AG04449 (cell line): ENCODE results near the gene ST14.
"Not testable (repeated sequence)": the region's sequence is repeated elsewhere in the genome, so short reads cannot be mapped to it uniquely, and the experiment has no call there.

Source experiments
- CTCF ChIA-PET: fragments of 350-600 bp; formaldehyde crosslinking; extraction: SDS; loops from one replicate; lab custom pipeline; 2021; ENCODE audit warnings: antibody characterized with exemption; lab: Yijun Ruan, JAX
- POLR2A ChIA-PET: fragments of 400-600, 350-600 bp; formaldehyde crosslinking; extraction: SDS; loops from one replicate; lab custom pipeline; 2020; ENCODE audit warnings: antibody characterized with exemption, inconsistent platforms; lab: Yijun Ruan, JAX
- DNase-seq: peaks from one replicate; pipeline ENCODE4 v3.0.0-alpha.2; 2010; ENCODE audit warnings: low read depth, low spot score
- H3K4me3 ChIP-seq: 2 replicates; pipeline ENCODE4 v1.5.1; 2011; ENCODE audit warnings: low read depth, mild to moderate bottlenecking, control low read depth, low read length
- TF ChIP-seq, protein P1 (sequence below): IDR thresholded peaks from one replicate; pipeline ENCODE4 v1.5.1; 2011; ENCODE audit warnings: mild to moderate bottlenecking, moderate library complexity, low read length, control low read depth, inconsistent platforms; ENCODE audit not compliant: insufficient read depth; ENCODE audit errors: missing control alignments

Gene ST14

DNA sequence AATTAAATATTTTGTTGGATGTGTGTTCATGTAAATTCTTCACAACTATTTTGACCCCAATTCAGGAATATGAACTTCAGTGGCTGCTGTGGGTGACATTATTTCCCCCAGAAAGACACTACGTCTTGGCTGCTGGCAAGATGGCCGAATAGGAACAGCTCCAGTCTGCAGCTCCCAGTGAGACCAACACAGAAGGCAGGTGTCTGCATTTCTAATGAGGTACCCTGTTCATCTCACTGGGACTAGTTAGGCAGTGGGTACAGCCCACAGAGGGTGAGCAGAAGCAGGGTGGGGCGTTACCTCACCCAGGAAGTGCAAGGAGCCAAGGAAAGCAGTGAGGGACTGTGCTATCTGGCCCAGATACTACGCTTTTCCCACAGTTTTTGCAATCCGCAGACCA, 89.8 kb downstream of the ST14 start:
- POLR2A ChIA-PET: no interaction called here
- DNase-seq: no peak
- CTCF ChIA-PET: interaction anchor here (1.1 kb wide), 1 partner anchor 37 kb away, joined by 5 read pairs; no protein-coding TSS in a partner anchor
- TF ChIP-seq, protein P1, sequence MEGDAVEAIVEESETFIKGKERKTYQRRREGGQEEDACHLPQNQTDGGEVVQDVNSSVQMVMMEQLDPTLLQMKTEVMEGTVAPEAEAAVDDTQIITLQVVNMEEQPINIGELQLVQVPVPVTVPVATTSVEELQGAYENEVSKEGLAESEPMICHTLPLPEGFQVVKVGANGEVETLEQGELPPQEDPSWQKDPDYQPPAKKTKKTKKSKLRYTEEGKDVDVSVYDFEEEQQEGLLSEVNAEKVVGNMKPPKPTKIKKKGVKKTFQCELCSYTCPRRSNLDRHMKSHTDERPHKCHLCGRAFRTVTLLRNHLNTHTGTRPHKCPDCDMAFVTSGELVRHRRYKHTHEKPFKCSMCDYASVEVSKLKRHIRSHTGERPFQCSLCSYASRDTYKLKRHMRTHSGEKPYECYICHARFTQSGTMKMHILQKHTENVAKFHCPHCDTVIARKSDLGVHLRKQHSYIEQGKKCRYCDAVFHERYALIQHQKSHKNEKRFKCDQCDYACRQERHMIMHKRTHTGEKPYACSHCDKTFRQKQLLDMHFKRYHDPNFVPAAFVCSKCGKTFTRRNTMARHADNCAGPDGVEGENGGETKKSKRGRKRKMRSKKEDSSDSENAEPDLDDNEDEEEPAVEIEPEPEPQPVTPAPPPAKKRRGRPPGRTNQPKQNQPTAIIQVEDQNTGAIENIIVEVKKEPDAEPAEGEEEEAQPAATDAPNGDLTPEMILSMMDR: no peak
- H3K4me3 ChIP-seq: no peak overlapping the region

DNA sequence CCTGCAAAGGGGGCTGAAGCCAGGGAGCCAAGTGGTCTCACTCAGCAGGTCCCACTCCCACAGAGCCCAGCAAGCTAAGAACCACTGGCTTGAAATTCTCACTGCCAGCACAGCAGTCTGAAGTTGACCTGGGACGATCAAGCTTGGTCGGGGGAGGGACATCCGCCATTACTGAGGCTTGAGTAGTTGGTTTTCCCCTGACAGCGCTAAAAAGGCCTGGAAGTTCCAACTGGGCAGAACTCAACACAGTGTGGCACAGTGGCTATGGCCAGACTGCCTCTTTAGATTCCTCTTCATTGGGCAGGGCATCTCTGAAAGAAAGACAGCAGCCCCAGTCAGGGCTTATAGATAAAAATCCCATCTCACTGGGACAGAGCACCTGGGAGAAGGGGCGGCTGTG, 90.3 kb downstream of the ST14 start:
- POLR2A ChIA-PET, DNase-seq, H3K4me3 ChIP-seq: not testable (repeated sequence)
- CTCF ChIA-PET: interaction anchor here (1.1 kb wide), 1 partner anchor 37 kb away, joined by 5 read pairs; no protein-coding TSS in a partner anchor

DNA sequence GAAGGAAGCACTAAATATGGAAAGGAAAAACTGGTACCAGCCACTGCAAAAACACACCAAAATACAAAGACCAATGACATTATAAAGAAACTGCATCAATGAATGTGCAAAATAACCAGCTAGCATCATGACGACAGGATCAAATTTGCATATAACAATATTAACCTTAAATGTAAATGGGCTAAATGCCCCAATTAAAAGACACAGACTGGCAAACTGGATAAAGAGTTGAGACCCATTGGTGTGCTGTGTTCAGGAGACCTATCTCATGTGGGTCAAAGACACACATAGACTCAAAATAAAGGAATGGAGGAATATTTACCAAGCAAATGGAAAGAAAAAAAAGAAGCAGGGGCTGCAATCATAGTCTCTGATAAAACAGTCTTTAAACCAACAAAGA, 92.2 kb downstream of the ST14 start:
- H3K4me3 ChIP-seq, CTCF ChIA-PET, POLR2A ChIA-PET, DNase-seq: not testable (repeated sequence)
